ENCODE data around the gene VTN.

Gene VTN

DNA sequence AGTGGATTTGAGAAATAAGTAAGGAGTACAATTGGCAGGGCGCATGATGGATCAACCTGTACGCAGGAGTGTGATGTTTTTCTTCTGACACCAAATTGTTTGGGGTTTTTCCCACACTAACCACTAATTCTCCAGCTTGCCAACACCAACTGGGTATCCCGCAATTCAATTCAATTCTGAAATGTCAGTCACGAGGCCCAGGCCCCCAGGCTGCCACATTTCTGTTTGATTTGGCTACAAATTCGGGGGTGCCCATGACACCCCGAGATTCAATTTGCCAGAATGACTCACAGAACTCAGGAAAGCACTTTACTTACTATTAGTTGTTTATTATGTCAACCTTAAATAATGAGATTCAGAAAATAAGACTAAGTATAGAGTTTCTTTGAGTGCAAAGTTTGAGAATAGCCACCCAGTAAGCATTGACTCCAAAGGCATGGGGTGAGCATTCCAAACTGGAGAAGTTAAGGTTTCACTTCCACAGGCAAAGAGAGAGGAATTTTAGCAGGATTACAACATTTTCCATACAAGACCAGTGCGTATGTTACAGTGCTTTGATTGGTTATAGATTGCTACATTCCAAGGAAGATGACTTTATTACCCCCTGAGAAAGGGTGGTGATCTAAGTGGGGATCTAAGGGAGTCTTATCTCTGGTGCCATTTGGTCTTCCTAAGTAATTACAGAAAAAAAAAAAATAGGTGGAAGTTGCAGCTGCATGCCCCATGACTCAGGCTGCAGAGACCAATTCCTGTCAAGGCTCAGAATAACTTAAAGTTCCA lies 24.4 kb upstream of the VTN start:
- DNase-seq = no peak

DNA sequence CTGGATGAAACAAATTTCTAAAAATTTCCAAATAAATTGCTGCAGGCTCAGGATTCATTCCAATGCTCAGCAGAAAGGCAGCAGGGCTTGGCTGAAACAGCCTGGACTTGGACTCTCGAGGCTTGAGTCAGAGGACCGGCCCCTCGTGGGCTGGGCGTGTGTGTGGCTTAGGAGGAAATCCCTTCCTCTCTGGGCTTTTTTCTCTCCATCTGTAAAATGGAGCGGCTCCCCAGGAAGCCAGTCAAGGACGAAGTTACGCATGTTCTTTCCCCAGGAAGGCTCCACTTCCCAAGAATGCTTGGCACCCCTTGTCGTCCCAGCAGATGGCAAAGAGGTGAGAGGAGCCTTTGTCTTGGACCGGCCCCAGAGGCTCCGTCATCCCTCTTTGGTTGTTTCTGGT lies 22.4 kb upstream of the VTN start:
- DNase-seq = no peak

DNA sequence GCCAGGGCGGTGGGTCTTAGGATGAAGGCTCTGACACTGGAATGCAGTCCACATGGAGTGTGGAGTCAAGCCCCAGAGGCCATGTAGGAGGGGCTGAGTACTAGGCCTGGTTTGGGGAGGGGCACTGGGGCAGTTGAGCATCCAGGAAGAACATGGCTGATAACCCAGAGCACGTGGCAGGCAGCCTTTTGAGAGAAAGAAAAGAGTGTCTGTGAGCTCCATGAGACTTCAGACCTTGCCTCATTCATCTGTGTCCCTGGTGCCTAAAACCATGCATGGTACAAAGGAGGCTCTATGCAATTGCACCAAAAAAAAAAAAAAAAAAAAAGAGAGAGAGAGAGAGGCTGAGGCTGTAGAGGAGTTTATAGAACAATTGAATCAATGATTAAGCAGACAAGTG lies 21.3 kb upstream of the VTN start:
- no peak for DNase-seq

DNA sequence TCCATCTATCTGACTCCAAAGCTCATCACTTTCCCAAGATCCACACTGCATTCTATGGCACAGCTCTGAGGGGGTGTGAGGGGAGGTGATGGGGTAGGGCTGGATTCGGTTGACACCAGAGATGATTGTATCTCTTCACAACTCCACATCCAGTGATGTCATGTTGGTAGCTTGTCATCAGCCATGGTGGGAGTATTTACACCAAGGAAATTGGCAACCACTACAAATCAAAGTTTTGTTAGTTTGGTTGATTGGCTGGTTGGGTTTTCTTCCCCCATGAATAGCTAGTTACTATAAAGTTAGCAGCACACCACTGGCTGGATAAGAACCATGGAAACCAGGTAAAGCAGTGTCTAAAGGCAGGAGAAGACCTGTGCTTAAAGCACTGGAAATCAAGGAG lies 20.9 kb upstream of the VTN start:
- DNase-seq = no peak

DNA sequence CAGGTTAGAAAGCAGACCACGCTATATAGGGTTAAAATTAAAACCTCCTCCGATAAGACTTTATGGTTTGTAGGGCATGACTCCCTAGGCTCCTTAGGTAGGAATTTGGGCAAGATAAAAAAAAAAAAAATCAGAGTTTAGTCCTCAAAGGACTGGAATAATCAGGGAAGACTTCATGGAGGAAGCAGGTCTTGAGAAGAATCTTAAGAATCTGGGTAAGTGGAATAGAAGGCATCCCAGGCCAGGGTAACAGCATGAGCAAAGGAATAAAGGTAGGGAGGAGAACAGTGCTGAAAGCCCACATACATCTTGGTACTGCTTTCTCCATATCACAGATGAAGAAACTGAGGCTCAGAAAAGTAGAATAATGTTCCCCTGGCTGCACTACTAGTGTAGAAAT lies 20.5 kb upstream of the VTN start:
- DNase-seq = no peak

DNA sequence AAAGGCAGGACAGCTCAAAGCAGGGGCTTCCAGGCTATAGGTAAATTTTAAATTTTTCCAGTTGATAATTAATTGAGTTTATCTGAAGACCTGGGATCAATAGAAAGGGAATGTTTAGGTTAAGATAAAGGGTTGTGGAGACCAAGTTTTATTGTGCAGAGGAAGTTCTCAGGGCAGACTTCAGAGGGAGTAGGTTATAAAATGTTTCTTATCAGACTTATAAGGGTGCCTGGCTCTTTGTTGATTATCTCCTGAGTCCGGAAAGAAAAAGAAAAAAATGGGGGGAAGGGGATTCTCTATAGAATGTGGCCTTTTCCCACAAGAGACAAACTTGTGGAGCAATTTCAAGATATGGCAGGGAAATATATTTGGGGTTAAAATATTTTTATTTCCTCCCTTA lies 20.0 kb upstream of the VTN start:
- no peak for DNase-seq

DNA sequence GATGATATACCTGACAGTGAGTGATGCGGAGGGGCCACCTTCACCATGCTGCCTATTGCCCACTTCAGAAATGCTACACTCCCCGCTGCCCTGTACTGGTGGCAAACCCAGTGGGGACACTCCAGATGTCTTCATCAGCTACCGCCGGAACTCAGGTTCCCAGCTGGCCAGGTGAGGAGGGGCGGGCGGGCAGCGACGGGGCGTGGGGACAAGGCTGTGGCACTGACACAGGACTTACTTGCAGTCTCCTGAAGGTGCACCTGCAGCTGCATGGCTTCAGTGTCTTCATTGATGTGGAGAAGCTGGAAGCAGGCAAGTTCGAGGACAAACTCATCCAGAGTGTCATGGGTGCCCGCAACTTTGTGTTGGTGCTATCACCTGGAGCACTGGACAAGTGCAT lies 18.0 kb upstream of the VTN start:
- no peak for DNase-seq

DNA sequence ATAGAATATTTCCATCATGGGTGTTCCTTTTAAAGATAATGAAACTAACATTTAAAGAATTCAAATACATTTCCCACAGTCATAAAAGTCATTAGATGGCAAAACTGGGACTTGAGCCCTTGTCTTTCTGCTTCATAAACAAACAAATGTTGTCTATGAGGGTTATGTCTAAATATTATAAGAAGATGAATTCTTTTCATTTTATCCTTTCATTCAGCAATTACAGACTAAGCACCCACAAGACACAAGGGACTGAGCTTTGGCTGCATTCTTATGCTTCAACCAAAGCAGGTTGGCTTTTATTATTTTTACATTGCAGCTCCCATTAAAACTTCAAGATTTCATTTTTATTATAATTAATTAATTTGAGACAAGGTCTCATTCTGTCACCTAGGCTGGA lies 16.3 kb upstream of the VTN start:
- no peak for DNase-seq

DNA sequence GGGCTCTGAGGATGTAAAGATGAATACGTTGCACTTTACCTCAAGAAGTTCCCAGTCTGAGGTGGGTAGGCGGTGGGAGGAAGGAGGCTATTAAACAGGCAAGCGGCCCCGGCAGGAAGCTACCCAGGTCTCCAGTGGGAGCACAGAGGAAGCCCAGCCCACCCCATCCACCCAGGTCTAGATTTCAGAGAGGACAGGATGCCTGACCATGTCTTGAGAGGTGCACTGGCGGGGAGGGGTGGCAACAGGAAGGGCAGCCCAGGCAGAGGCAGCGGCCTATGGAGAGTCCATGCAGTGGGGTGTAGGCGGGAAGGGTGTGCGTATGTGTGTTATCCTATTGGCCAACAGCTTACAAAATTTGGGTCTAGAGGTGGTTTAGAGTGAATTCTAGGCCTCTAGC lies 15.3 kb upstream of the VTN start:
- peak in 2 of 3 experiments; percentile 32 to 47 for DNase-seq

DNA sequence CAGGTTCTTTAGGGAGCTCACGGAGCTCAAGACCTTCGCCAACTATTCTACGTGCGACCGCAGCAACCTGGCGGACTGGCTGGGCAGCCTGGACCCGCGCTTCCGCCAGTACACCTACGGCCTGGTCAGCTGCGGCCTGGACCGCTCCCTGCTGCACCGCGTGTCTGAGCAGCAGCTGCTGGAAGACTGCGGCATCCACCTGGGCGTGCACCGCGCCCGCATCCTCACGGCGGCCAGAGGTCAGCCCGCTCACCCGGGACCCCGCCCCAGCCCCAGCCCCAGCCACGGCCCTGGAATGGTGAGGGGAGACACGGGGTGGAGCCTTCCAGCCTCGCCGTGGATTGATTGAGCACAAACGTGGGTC lies 14.9 kb upstream of the VTN start:
- DNase-seq = peak in 1 of 3 experiments; percentile 73

DNA sequence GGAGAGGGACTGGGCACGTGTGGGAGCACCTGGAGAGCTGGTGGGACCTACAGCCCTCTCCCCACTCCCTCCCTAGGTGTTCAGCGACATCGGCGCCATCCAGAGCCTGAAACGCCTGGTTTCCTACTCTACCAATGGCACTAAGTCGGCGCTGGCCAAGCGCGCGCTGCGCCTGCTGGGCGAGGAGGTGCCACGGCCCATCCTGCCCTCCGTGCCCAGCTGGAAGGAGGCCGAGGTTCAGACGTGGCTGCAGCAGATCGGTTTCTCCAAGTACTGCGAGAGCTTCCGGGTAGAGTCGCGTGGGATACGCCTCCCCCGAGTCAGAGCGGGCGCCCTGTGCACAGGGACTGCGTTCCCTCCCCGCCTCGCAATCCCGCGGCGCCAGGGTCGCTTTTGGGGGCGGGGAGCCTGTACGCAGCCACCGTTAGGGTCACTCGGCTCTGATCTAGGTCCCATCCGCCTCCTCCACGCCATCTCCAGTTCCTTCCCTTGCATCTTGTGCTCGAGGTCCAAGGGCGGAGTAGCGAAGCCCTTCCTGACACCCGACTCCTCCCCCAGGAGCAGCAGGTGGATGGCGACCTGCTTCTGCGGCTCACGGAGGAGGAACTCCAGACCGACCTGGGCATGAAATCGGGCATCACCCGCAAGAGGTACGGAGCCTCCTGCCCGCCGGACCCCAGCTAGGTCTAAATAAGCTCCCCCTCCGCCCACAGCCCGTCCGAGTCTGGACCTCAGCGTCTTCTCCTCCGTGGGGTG lies 14.4 kb upstream of the VTN start:
- DNase-seq = peak; percentile 82 to 88 (median 86)

DNA sequence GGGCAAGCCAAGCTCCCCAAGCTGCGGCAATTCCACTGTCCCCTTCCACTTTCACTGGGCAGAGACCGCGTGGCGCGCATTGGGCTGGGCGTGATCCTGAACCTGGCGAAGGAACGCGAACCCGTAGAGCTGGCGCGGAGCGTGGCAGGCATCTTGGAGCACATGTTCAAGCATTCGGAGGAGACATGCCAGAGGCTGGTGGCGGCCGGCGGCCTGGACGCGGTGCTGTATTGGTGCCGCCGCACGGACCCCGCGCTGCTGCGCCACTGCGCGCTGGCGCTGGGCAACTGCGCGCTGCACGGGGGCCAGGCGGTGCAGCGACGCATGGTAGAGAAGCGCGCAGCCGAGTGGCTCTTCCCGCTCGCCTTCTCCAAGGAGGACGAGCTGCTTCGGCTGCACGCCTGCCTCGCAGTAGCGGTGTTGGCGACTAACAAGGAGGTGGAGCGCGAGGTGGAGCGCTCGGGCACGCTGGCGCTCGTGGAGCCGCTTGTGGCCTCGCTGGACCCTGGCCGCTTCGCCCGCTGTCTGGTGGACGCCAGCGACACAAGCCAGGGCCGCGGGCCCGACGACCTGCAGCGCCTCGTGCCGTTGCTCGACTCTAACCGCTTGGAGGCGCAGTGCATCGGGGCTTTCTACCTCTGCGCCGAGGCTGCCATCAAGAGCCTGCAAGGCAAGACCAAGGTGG lies 11.2 kb upstream of the VTN start:
- no peak for DNase-seq

DNA sequence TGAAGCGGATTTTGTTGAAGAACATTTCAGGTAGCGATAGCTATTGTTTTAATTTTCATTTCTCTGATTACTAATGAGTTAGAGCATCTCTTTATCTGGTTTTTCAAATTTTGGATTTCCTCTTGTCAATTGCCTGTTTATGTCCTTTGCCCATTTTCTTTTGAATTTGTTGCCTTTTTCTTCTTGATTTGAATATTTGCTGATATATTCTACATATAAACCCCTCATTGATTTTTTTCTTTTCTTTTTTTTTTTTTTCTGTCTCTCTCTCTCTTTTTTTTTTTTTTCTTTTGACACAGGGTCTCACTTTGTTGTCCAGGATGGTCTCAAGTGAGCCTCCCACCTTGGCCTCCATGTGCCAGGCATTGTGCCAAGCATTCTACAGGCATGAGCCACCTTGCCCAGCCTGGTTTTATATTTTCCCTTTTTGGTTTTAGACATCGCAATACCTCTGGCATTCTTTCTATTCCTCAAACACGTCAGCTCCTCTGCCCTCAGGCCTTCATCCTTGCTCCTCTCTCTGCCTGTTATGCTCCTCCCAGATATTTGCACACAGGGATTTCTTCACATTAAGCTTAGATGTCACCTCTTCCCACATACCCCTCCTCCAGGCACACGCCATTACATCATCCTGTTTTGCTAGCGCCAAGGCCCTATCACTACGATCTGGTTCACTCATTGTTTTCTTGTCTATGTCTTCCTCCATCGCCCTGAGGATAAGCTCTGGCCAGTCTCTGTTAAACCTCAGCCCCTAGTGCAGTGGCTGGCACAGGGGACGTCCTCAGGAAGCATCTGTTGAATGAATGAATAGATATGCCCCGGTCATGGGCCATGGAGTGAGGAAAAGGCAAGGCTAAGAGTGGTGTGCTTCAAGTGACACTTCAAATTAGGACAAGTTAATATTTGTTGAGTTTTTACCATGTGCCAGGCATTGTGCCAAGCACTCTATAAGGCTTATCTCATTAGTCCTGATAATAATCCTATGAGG lies 10.0 kb upstream of the VTN start:
- DNase-seq = no peak

DNA sequence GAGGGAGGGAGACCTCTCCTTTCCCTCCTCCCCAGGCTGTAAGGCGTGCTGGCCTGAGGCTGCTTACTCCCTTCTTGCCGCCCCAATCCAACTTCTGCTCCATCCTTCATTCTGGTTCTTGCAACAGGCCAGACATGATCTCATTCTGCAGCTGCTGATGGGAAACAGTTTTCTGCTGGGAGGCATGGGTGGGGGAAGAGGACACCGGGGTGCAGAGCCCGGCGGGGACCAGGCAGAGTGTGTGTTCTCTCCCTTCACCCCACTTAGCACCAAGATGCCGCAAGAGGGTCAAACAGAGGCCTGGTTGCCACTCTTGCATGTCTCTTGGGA lies 2.8 kb upstream of the VTN start:
- DNase-seq = no peak

DNA sequence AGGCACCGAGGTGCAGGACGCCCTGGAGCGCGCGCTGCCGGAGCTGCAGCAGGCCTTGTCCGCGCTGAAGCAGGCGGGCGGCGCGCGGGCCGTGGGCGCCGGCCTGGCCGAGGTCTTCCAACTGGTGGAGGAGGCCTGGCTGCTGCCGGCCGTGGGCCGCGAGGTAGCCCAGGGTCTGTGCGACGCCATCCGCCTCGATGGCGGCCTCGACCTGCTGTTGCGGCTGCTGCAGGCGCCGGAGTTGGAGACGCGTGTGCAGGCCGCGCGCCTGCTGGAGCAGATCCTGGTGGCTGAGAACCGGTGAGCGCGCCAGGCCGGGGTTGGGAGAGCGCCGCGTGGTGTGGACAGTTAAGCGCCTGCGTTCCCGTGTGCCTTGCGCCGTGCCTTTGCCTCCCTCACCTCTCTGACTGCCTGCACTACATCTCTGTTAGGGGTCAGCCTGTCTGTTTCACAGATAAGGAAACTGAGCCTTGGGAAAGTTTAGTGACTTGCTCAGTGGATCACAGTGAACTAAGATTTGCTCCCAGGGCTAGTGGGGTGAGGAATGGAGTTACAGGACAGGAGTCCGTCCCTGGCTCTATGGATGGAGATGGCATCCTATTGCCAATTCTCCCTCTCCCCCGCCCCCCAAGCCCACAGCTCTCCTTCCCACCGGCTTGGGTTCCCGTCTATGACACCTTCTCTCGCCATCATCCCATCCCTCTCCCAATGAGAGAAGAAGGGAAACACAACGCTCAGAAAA lies 2.3 kb upstream of the VTN start:
- peak; percentile 39 to 70 (median 42) for DNase-seq

DNA sequence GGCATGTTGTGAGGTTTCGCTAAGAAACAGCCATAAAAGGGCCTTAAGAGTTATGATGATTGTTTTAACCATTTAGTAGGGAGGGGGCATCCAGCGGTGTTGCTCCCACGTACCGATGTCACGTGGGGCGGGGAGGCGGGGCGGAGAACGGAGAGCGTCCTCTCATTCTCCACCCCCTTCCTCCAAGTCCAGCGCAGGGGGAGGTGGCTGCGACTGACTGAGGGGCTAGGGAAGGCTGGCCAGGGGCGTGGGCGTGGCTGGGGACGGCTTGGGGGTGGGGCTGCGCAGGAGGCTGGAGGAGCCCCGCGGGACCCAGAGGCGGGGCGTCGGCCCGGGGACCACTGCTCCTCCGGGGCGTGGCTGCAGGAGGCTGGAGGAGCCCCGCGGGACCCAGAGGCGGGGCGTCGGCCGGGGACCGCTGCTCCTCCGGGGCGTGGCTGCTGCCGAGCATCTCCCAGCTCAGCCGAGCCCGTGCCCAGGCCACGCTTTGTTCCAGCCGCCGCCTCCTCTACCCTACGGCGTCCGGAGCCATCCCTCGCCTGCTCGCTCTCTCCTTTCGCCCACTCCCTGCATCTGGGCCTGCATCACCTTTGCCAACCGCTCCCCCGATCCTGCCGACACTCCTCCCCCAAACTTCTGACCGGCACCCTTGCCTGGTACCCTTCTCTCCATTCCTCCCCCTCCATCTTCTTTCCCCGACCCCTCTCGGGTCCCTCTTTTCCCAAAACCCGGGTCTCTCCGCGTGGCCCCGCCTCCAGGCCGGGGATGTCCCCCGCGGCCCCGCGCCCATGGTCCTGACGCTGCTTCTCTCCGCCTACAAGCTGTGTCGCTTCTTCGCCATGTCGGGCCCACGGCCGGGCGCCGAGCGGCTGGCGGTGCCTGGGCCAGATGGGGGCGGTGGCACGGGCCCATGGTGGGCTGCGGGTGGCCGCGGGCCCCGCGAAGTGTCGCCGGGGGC lies 1.4 kb upstream of the VTN start, which contains the start of gene SARM1:
TSS of gene SARM1 (plus strand) at position 450 of the 958 bp plus-strand sequence. CDS start at position 789, 339 bp downstream.
- peak; percentile 90 to 97 (median 93) for DNase-seq

DNA sequence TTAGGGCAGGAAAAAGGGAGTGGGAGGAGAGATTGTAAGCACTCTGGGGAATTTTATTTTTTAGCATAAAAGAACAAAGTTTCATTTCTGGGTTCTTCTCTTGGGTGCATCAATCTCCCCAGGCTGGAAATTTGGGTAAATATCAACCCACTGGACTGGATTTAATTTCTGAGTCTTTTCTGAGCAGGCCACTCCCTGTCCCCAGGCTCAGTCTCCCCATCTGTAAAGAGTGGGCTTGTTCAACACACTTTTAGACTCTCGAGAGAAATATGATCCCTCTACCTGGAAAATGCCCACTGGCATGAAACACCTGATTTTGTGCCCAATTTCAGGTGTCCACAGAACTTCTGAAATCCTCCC lies 617 bp upstream of the VTN start:
- no peak for DNase-seq

DNA sequence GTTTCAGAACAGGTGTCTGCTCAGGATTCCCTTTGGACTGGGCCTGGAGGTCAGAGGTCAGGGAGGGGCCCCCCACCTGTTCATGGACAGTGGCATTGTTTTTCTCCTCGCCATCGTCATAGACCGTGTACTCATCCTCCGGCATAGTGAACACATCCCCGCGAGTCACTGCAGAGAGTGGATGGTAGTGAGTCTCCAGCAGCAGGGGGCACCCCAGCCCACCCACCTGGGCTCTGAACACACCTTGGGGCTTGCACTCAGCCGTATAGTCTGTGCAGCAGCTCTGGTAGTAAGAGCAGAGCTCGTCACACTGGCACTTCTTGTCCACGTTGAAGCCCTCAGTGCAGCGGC lies 448 bp downstream of the VTN start:
- no peak for DNase-seq

DNA sequence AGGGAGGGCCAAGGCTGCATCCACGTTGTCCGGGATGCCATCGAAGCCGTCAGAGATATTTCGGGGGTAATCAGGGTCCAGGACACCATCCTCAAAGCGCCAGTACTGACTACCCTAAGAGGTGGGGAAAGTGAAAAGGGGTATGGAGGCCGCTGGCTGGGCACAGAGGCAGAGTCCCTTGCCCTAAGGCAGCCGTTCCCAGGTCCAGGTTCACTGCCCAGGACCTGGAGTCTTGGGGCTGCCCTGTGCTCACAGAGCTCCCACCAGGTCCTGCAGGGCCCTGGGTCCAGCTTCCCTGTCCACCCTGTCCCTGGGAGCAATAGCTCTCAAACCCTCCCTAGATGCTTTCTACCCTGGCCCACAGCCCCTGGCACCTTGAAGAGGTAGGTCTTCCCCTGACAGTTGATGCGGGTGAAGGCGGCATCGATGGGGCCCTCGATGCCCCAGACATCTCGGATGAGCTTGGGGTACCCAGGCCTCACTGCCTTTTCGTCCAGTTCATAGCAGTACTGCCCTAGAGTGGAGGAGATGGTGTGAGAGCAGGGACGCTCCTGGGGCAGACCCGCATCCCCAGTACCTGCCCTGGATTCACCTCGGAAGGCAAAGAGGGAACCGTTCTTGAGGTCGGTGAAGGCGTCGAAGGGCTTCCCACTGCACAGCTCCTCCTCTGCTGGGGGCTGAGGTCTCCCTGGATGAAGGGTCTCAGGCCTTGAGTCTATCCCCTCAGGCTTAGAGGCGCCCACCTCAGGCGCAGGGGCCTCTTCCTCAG lies 1.0 kb downstream of the VTN start:
- no peak for DNase-seq

DNA sequence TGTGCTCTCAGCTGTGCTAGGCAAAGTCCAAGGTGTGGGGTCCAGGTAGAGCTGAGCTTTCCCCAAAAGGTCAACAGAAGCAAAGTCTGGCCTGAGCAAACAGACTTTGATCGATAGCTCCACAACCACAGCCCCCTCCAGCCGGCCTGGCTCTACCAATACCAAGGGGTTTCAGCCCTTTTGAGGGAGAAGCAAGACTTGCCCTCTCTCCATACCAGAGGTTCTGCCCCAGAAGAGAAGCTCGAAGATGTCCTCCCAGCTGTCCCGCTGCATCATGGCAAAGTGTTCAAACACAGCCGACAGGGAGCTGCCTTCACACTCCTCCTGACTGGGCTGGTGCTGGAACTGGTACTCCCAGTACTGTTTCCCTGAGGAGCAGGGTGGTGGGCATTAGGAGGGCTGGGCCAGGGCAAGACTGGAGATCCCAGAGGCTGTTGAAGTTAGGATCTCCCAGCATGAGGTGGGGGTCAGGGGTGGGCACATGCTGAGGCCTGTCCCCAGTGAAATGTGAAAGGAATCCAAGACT lies 1.7 kb downstream of the VTN start:
- no peak for DNase-seq
